Adrenal gland (tissue), 5 donors: ENCODE results near the gene TBL3.

ENCODE experiments used
- POLR2A ChIP-seq, 2 donors: fragments of 450-650 bp; IDR thresholded peaks; one replicate each; pipeline ENCODE4 v1.6.1; 2017; ENCODE audit warnings: antibody characterized with exemption in 2 of 2, mild to moderate bottlenecking in 2 of 2, moderate library complexity in 1 of 2
- TF ChIP-seq, protein P1 (sequence below), 6 experiments: fragments of 450-650 bp in 4 of 6; fragments of 200-600 bp in 2 of 6; sonication (generic) in 1 of 6; IDR thresholded peaks; 1 replicate in 5 of 6; 2 replicates in 1 of 6; pipeline versions ENCODE4 v1.5.1 to v1.8.0; 2016 to 2021; ENCODE audit warnings: antibody characterized with exemption in 6 of 6, mild to moderate bottlenecking in 2 of 6, moderate library complexity in 1 of 6
- donor health status: DM: no; HTN: no; CAD: no.

DNA sequence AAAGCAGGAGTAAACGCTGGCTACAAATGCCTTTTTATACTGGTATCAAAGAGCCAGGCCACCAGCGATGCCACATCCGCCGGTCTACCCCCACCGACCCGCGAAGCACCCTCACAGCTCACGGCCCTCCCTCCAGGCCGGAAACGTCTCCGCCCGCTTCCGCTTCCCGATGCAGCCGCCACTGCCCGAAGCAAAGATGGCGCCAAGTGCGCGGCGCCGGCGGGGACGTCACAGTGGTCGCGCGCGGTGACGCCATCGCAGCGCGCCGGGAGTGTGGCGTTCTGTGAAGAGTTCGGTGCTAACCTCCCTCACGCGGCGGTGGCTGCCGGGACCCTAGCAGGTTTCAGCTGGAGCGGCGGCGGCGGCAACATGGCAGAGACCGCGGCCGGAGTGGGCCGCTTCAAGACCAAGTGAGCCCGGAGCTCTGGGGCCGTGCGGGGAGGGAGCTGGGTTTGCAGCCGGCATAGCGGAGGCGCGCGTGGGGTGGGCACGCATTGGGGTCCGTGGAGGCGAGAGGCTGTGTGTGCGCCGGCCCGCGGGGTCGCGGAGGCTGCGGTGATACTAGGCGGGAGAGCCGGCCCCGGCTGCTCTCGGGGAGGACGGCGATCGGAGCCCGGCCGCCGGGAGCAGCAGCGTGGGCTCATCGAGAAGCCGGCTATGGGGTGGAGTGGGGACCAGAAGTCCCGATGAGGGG lies at the start of gene TBL3:
- TF ChIP-seq, protein P1, sequence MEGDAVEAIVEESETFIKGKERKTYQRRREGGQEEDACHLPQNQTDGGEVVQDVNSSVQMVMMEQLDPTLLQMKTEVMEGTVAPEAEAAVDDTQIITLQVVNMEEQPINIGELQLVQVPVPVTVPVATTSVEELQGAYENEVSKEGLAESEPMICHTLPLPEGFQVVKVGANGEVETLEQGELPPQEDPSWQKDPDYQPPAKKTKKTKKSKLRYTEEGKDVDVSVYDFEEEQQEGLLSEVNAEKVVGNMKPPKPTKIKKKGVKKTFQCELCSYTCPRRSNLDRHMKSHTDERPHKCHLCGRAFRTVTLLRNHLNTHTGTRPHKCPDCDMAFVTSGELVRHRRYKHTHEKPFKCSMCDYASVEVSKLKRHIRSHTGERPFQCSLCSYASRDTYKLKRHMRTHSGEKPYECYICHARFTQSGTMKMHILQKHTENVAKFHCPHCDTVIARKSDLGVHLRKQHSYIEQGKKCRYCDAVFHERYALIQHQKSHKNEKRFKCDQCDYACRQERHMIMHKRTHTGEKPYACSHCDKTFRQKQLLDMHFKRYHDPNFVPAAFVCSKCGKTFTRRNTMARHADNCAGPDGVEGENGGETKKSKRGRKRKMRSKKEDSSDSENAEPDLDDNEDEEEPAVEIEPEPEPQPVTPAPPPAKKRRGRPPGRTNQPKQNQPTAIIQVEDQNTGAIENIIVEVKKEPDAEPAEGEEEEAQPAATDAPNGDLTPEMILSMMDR (IDR thresholded peaks at IDR 0.05), result no peak
- peak; percentile 84 to 89 for TF ChIP-seq POLR2A (IDR thresholded peaks at IDR 0.05)
